ENCODE results near the gene NFATC3.
"Not testable (repeated sequence)": the region's sequence is repeated elsewhere in the genome, so short reads cannot be mapped to it uniquely, and the experiment has no call there.

The NFATC3 gene

DNA sequence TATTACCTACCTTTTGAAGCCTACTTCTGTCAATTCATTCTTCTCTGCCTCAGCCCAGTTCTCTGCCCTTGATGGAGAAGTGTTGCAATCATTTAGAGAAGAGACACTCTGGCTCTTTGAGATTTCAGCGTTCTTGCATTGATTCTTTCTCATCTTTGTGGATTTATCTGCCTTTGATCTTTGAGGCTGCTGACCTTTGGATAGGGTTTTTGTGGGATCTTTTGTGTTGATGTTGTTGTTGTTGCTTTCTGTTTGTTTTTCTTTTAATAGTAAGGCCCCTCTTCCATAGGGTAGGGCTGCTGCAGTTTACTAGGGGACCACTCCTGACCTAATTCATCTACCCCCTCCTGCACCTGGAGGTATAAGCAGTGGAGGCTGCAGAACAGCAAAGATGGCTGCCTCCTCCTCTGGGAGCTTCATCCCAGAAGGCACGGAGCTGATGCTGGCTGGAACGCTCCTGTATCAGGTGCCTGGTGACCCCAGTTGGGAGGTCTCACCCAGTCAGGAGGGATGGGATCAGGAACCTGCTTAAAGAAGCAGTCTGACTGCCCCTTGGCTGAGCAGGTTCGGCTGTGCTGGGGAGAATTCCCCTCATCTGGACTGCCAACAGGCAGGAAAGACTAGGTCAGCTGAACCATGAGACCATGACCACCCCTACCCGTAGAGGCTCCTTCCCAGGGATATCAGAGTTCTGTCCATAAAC, 28.0 kb downstream of the NFATC3 start:
- H3K4me3 ChIP-seq (ENCODE audit: low read depth, low read length) = no peak overlapping the region
- TF ChIP-seq, protein P1, sequence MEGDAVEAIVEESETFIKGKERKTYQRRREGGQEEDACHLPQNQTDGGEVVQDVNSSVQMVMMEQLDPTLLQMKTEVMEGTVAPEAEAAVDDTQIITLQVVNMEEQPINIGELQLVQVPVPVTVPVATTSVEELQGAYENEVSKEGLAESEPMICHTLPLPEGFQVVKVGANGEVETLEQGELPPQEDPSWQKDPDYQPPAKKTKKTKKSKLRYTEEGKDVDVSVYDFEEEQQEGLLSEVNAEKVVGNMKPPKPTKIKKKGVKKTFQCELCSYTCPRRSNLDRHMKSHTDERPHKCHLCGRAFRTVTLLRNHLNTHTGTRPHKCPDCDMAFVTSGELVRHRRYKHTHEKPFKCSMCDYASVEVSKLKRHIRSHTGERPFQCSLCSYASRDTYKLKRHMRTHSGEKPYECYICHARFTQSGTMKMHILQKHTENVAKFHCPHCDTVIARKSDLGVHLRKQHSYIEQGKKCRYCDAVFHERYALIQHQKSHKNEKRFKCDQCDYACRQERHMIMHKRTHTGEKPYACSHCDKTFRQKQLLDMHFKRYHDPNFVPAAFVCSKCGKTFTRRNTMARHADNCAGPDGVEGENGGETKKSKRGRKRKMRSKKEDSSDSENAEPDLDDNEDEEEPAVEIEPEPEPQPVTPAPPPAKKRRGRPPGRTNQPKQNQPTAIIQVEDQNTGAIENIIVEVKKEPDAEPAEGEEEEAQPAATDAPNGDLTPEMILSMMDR (IDR thresholded peaks at IDR 0.05; ENCODE audit: low read depth, low read length) = no peak

DNA sequence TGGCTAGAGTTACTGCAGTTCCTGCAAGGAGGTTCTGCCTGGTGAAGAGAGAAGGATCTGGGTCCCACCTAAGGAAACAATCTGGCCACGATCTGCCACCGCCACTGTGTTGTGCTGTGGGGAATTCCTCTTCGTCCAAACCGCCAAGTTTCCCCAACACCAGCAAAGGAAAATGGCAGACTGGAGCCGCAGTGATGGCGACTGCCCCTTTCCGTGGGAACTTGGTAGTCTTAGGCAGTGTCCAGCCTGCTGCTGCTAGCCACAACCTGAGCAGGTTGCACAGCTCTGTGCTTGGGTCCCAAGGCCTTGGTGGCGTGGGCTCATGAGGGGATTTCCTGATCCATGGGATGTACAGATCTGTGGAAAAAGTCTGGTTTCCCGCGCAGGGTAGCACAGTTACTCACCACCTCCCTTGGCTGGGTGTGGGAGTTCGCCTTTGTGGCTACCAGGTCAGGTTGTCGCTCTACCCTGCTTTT, 28.6 kb downstream of the NFATC3 start:
- H3K4me3 ChIP-seq (ENCODE audit: low read depth, low read length) = no peak overlapping the region
- TF ChIP-seq, protein P1 (IDR thresholded peaks at IDR 0.05; ENCODE audit: low read depth, low read length) = no peak

DNA sequence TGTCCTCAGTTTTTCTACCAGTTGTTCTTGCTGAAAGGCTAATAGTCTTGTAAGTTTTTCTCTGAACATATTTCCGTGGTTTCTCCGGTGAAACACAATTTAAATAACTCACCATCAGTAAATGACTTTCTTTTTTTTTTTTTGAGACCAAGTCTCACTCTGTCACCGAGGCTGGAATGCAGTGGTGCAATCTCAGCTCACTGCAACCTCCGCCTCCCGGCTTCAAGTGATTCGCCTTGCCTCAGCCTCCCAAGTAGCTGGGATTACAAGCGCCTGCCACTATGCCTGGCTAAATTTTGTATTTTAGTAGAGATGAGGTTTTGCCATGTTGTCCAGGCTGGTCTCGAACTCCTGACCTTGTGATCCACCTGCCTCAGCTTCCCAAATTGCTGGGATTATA, 29.8 kb downstream of the NFATC3 start:
- not testable (repeated sequence) for H3K4me3 ChIP-seq (ENCODE audit: low read depth, low read length)

DNA sequence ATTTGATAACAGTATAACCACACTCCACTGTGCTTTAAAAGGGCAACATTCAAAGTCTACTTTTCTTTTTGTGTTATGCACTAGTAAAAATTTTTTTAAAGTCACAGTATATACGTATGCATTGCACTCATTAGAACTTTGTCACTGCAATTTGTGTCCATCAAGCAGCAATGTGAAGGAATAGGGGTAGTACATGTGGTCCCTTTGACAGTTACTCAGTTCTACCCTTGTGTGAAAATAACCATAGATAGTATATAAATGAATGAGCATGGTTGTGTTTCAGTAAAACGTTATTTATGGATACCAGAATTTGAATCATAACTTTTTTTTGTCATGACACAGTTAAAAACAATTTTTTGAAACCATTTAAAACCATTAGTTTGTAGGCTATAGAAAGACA, 30.7 kb downstream of the NFATC3 start:
- TF ChIP-seq, protein P1 (IDR thresholded peaks at IDR 0.05; ENCODE audit: low read depth, low read length) = no peak
- H3K4me3 ChIP-seq (ENCODE audit: low read depth, low read length) = no peak overlapping the region

DNA sequence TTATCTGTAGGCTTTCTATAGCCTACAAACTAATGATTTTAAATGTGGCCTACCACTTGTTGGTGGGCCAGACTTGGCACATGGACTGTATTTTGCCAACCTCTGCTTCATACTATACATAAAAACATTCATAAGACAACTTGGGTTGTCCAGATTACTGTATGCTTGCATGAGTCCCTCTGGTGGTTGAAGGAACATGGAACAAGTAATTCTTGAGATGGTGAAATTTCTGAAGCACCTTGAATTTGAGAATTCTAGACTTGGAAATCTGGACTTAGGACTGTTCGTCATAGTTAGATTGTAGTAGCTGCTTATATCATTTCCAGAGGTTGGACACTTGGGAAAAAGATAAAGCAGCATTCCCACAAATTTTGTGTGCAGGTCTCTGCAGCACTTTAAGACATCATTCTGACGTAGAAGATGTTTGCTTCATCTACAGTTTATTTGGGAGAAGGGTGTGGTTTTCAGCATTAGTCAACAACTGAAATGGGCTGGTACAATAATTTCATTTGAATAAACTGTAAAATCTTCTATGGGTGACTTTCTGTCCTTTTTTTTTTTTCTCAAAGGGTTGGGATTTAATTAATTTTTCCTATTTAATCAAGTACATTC, 31.2 kb downstream of the NFATC3 start:
- TF ChIP-seq, protein P1 (IDR thresholded peaks at IDR 0.05; ENCODE audit: low read depth, low read length) = peak; percentile 39; the same call in 1 of the 2 replicates
- H3K4me3 ChIP-seq (ENCODE audit: low read depth, low read length) = no peak overlapping the region

DNA sequence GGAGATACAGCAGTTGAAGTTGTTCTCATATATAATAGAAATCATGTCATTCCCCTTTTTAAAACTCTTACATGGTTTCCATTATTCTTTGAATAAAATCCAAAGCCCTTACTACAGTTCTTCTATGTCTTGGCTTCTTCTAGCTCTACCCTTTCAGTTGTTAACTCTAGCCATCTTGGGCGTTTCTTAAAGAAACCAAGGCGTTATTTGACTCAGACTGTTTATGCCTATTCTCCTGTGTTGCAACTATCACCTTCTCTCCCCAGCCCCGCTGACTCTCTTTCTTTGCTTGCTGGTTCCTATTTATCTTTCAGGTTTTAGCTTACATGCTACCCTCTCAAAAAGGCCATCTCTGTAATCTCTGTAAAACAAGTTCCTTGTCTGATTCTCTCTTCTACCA, 32.7 kb downstream of the NFATC3 start:
- TF ChIP-seq, protein P1 (IDR thresholded peaks at IDR 0.05; ENCODE audit: low read depth, low read length) = no peak

DNA sequence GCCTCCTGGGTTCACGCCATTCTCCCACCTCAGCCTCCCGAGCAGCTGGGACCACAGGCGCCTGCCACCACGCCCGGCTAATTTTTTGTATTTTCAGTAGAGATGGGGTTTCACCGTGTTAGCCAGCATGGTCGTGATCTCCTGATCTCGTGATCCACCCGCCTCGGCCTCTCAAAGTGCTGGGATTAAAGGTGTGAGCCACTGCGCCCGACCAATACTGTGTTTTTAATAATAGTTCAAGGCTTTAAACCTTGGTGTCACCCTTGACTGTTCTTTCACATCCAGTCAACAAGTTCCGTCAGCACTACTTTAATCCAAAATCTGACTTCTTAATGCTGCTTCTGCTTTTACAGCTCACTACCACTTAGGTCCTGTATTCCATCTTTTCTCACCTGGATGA, 33.8 kb downstream of the NFATC3 start:
- not testable (repeated sequence) for H3K4me3 ChIP-seq (ENCODE audit: low read depth, low read length)

More for the DNA sequence above, 32.7 kb downstream of the NFATC3 start:
- no peak overlapping the region for H3K4me3 ChIP-seq (ENCODE audit: low read depth, low read length)

DNA sequence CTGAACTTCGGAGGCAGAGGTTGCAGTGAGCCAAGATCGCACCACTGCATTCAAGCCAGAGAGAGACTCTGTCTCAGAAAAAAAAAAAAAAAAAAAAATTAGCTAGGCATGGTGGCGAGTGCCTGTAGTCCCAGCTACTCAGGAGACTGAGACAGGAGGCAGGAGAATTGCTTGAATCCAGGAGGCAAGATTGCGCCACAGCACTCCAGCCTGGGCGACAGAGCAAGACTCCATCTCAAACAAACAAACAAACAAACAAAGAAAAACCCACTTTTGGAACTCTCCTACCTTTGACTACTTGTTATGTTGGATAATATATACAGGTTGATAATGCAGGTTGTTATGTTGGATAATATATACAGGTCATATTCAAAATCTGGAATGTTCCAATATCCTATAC, 35.3 kb downstream of the NFATC3 start:
- not testable (repeated sequence) for H3K4me3 ChIP-seq (ENCODE audit: low read depth, low read length)

DNA sequence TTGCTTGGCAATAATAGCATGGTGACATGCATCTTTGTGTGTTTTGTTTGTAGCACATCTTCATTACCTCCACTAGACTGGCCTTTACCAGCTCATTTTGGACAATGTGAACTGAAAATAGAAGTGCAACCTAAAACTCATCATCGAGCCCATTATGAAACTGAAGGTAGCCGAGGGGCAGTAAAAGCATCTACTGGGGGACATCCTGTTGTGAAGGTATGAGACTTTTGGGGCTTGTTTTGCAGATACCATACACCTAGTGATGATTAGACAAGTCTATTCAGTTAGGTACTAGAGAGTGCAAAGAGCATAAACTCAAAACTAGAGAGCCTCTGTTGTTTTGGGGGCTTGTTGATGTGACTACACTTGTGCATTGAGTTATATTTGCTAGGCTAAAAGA, 41.2 kb downstream of the NFATC3 start:
- TF ChIP-seq, protein P1 (IDR thresholded peaks at IDR 0.05; ENCODE audit: low read depth, low read length) = no peak
- no peak overlapping the region for H3K4me3 ChIP-seq (ENCODE audit: low read depth, low read length)
